ENCODE measurements around the gene CALN1.

Gene CALN1

GRCh38 chr7:72272479-72272878 is 139.7 kb downstream of the CALN1 start:
- H3K4me3 ChIP-seq (ENCODE audit: low read depth, low read length), result no peak overlapping the region

- H3K4me3 ChIP-seq (ENCODE audit: low read depth, low read length), result no peak overlapping the region
Observed at GRCh38 chr7:72268796-72269195, 143.3 kb downstream of the CALN1 start.

GRCh38 chr7:72268090-72268489 is 144.0 kb downstream of the CALN1 start:
- H3K4me3 ChIP-seq (ENCODE audit: low read depth, low read length), result no peak overlapping the region

- H3K4me3 ChIP-seq (ENCODE audit: low read depth, low read length), result no peak overlapping the region
Observed at GRCh38 chr7:72267291-72267800, 144.8 kb downstream of the CALN1 start.

GRCh38 chr7:72266771-72267170 is 145.4 kb downstream of the CALN1 start:
- no peak overlapping the region for H3K4me3 ChIP-seq (ENCODE audit: low read depth, low read length)

- H3K4me3 ChIP-seq (ENCODE audit: low read depth, low read length), result no peak overlapping the region
Observed at GRCh38 chr7:72265071-72265904, 146.8 kb downstream of the CALN1 start.

GRCh38 chr7:72260406-72260805 is 151.7 kb downstream of the CALN1 start:
- no peak overlapping the region for H3K4me3 ChIP-seq (ENCODE audit: low read depth, low read length)

- H3K4me3 ChIP-seq (ENCODE audit: low read depth, low read length), result no peak overlapping the region
Observed at GRCh38 chr7:72258074-72258473, 154.1 kb downstream of the CALN1 start.

GRCh38 chr7:72254455-72254854 is 157.7 kb downstream of the CALN1 start:
- no peak overlapping the region for H3K4me3 ChIP-seq (ENCODE audit: low read depth, low read length)

- no peak overlapping the region for H3K4me3 ChIP-seq (ENCODE audit: low read depth, low read length)
Observed at GRCh38 chr7:72249106-72249505, 163.0 kb downstream of the CALN1 start.

- no peak overlapping the region for H3K4me3 ChIP-seq (ENCODE audit: low read depth, low read length)
Observed at GRCh38 chr7:72244826-72245398, 167.2 kb downstream of the CALN1 start.

- H3K4me3 ChIP-seq (ENCODE audit: low read depth, low read length), result no peak overlapping the region
Observed at GRCh38 chr7:72243329-72243728, 168.8 kb downstream of the CALN1 start.

- H3K4me3 ChIP-seq (ENCODE audit: low read depth, low read length), result no peak overlapping the region
Observed at GRCh38 chr7:72235351-72235750, 176.8 kb downstream of the CALN1 start.

- H3K4me3 ChIP-seq (ENCODE audit: low read depth, low read length), result no peak overlapping the region
Observed at GRCh38 chr7:72234086-72234485, 178.1 kb downstream of the CALN1 start.

GRCh38 chr7:72230281-72230680 is 181.9 kb downstream of the CALN1 start:
- H3K4me3 ChIP-seq (ENCODE audit: low read depth, low read length), result no peak overlapping the region

- no peak overlapping the region for H3K4me3 ChIP-seq (ENCODE audit: low read depth, low read length)
Observed at GRCh38 chr7:72223351-72223750, 188.8 kb downstream of the CALN1 start.

GRCh38 chr7:72222136-72222535 is 190.0 kb downstream of the CALN1 start:
- no peak overlapping the region for H3K4me3 ChIP-seq (ENCODE audit: low read depth, low read length)

GRCh38 chr7:72219500-72219899 is 192.6 kb downstream of the CALN1 start:
- no peak overlapping the region for H3K4me3 ChIP-seq (ENCODE audit: low read depth, low read length)

- no peak overlapping the region for H3K4me3 ChIP-seq (ENCODE audit: low read depth, low read length)
Observed at GRCh38 chr7:72217151-72217550, 195.0 kb downstream of the CALN1 start.

GRCh38 chr7:72213769-72214168 is 198.4 kb downstream of the CALN1 start:
- no peak overlapping the region for H3K4me3 ChIP-seq (ENCODE audit: low read depth, low read length)

- H3K4me3 ChIP-seq (ENCODE audit: low read depth, low read length), result no peak overlapping the region
Observed at GRCh38 chr7:72213081-72213480, 199.1 kb downstream of the CALN1 start.

GRCh38 chr7:72211175-72211574 is 201.0 kb downstream of the CALN1 start:
- no peak overlapping the region for H3K4me3 ChIP-seq (ENCODE audit: low read depth, low read length)

Measured in iPS-11a (cell line).